ENCODE data around the gene CYP21A2. TPM values are rescaled to one million over a fixed set of nuclear protein-coding genes. Genes with fewer than 3 reads are reported as not detected.
"Not testable (repeated sequence)": the region's sequence is repeated elsewhere in the genome, so short reads cannot be mapped to it uniquely, and the experiment has no call there.

CYP21A2 gene
- total and polyA plus RNA-seq, 2 experiments from 2014 or later, result 1.4 to 1.7 TPM

DNA sequence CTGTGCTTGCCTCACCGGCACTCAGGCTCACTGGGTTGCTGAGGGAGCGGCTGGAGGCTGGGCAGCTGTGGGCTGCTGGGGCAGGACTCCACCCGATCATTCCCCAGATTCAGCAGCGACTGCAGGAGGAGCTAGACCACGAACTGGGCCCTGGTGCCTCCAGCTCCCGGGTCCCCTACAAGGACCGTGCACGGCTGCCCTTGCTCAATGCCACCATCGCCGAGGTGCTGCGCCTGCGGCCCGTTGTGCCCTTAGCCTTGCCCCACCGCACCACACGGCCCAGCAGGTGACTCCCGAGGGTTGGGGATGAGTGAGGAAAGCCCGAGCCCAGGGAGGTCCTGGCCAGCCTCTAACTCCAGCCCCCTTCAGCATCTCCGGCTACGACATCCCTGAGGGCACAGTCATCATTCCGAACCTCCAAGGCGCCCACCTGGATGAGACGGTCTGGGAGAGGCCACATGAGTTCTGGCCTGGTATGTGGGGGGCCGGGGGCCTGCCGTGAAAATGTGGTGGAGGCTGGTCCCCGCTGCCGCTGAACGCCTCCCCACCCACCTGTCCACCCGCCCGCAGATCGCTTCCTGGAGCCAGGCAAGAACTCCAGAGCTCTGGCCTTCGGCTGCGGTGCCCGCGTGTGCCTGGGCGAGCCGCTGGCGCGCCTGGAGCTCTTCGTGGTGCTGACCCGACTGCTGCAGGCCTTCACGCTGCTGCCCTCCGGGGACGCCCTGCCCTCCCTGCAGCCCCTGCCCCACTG, 2.3 kb downstream of the CYP21A2 start:
- H3K27me3 ChIP-seq, result not testable (repeated sequence)

GRCh38 chr6:32041050-32041321, 2.8 kb downstream of the CYP21A2 start:
- H3K36me3 ChIP-seq (replicated peaks; ENCODE audit: insufficient read depth, low read depth); H3K9me2 ChIP-seq (replicated peaks; ENCODE audit: insufficient read depth); H4K20me1 ChIP-seq (ENCODE audit: insufficient read depth, poor library complexity, severe bottlenecking); H3K4me3 ChIP-seq; H3K27me3 ChIP-seq; H3K27ac ChIP-seq; H3K9me3 ChIP-seq (ENCODE audit: low read depth); H3K79me2 ChIP-seq; H3K4me2 ChIP-seq; H2AFZ ChIP-seq; H3K4me1 ChIP-seq (ENCODE audit: insufficient read depth); DNase-seq (ENCODE audit: low spot score): not testable (repeated sequence)
- WGBS (ENCODE audit: low lambda C conversion rate, missing lambda C conversion rate), result no CpG with 5 or more reads among the region's 13 CpGs

More for the DNA sequence above, 2.3 kb downstream of the CYP21A2 start:
- not testable (repeated sequence) for H3K4me3 ChIP-seq; H3K4me2 ChIP-seq; H4K20me1 ChIP-seq (ENCODE audit: insufficient read depth, poor library complexity, severe bottlenecking); H3K27ac ChIP-seq; H3K79me2 ChIP-seq; H3K4me1 ChIP-seq (ENCODE audit: insufficient read depth); H3K9me2 ChIP-seq (replicated peaks; ENCODE audit: insufficient read depth); H3K36me3 ChIP-seq (replicated peaks; ENCODE audit: insufficient read depth, low read depth); H3K9me3 ChIP-seq (ENCODE audit: low read depth); DNase-seq (ENCODE audit: low spot score); H2AFZ ChIP-seq
- WGBS (ENCODE audit: low lambda C conversion rate, missing lambda C conversion rate), result 92% methylated on average over 10 of the region's 43 CpGs

- not testable (repeated sequence) for H3K4me1 ChIP-seq (ENCODE audit: insufficient read depth); H3K79me2 ChIP-seq; H3K9me2 ChIP-seq (replicated peaks; ENCODE audit: insufficient read depth); H3K4me2 ChIP-seq; H3K9me3 ChIP-seq (ENCODE audit: low read depth); H3K4me3 ChIP-seq; H3K27me3 ChIP-seq; DNase-seq (ENCODE audit: low spot score); H3K27ac ChIP-seq; H3K36me3 ChIP-seq (replicated peaks; ENCODE audit: insufficient read depth, low read depth); H2AFZ ChIP-seq; H4K20me1 ChIP-seq (ENCODE audit: insufficient read depth, poor library complexity, severe bottlenecking)
- 83% methylated on average over 8 of the region's 10 CpGs for WGBS (ENCODE audit: low lambda C conversion rate, missing lambda C conversion rate)
Observed at GRCh38 chr6:32041385-32041784, 3.2 kb downstream of the CYP21A2 start.

DNA sequence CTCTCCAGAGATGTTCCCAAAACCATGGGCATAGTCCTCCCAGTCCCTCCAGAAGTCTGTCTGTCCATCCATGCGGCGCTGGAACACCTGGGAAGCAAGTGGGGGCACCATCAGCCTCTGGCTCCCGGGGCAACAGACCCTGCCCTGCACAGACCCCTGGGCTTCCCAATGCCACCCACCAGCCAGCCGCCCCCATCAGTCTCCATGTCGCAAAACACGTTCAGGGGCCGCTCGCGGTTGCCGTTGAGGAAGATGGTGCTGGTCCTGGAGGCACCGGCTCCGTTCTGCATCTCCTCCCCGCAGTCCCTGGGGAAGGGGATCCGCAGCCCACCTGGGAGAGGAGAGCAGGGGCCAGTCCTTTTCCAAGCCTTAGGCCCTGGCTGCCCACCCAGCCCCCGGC, 4.1 kb downstream of the CYP21A2 start:
- not testable (repeated sequence) for H3K4me1 ChIP-seq (ENCODE audit: insufficient read depth); H4K20me1 ChIP-seq (ENCODE audit: insufficient read depth, poor library complexity, severe bottlenecking); H3K9me3 ChIP-seq (ENCODE audit: low read depth); H3K79me2 ChIP-seq; H3K36me3 ChIP-seq (replicated peaks; ENCODE audit: insufficient read depth, low read depth); DNase-seq (ENCODE audit: low spot score); H3K4me2 ChIP-seq; H3K9me2 ChIP-seq (replicated peaks; ENCODE audit: insufficient read depth); H2AFZ ChIP-seq; H3K4me3 ChIP-seq; H3K27ac ChIP-seq; H3K27me3 ChIP-seq
- WGBS (ENCODE audit: low lambda C conversion rate, missing lambda C conversion rate), result 95% methylated on average over 11 of the region's 15 CpGs

GRCh38 chr6:32043589-32044380, 5.6 kb downstream of the CYP21A2 start:
- not testable (repeated sequence) for H2AFZ ChIP-seq; H3K79me2 ChIP-seq; H3K4me1 ChIP-seq (ENCODE audit: insufficient read depth); H3K4me2 ChIP-seq; H3K36me3 ChIP-seq (replicated peaks; ENCODE audit: insufficient read depth, low read depth); H3K27me3 ChIP-seq; H3K9me2 ChIP-seq (replicated peaks; ENCODE audit: insufficient read depth); DNase-seq (ENCODE audit: low spot score); H3K9me3 ChIP-seq (ENCODE audit: low read depth); H3K4me3 ChIP-seq; H3K27ac ChIP-seq; H4K20me1 ChIP-seq (ENCODE audit: insufficient read depth, poor library complexity, severe bottlenecking)
- WGBS (ENCODE audit: low lambda C conversion rate, missing lambda C conversion rate), result 92% methylated on average over 14 of the region's 31 CpGs

DNA sequence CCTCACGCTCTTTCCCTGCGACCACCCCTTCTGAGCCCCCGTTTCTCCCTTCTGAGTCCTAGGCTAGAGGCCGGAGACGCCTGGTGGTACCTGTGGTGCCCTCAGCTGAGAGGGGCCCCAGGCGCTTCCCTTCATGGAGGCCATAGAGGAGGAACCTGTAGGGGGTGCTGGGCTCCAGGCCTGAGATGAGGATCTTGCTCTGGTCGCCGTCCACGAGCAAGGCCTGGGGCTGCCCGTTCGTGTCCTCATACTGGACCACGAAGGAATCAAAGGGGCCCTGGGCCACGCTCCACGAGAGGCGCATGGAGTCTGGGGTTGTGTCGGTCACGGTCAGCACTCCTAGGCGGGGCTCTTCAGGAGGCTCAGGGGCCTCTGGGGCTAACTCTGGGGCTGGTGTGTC, 6.7 kb downstream of the CYP21A2 start:
- H3K9me3 ChIP-seq (ENCODE audit: low read depth); H4K20me1 ChIP-seq (ENCODE audit: insufficient read depth, poor library complexity, severe bottlenecking); DNase-seq (ENCODE audit: low spot score); H3K9me2 ChIP-seq (replicated peaks; ENCODE audit: insufficient read depth); H3K4me1 ChIP-seq (ENCODE audit: insufficient read depth); H3K27me3 ChIP-seq; H3K79me2 ChIP-seq; H3K4me3 ChIP-seq; H3K36me3 ChIP-seq (replicated peaks; ENCODE audit: insufficient read depth, low read depth); H3K4me2 ChIP-seq; H2AFZ ChIP-seq; H3K27ac ChIP-seq: not testable (repeated sequence)
- WGBS (ENCODE audit: low lambda C conversion rate, missing lambda C conversion rate), result 95% methylated on average over 13 of the region's 18 CpGs

All from hepatocyte (in vitro differentiated cells).